AG04449 (cell line): Measurements from ENCODE around the gene PLEKHG4.

Experiments used
- CTCF ChIA-PET: fragments of 350-600 bp; formaldehyde crosslinking; extraction: SDS; loops from one replicate; lab custom pipeline; 2021; ENCODE audit warnings: antibody characterized with exemption; lab: Yijun Ruan, JAX
- POLR2A ChIA-PET: fragments of 400-600, 350-600 bp; formaldehyde crosslinking; extraction: SDS; loops from one replicate; lab custom pipeline; 2020; ENCODE audit warnings: antibody characterized with exemption, inconsistent platforms; lab: Yijun Ruan, JAX
- DNase-seq: peaks from one replicate; pipeline ENCODE4 v3.0.0-alpha.2; 2010; ENCODE audit warnings: low read depth, low spot score
- H3K4me3 ChIP-seq: 2 replicates; pipeline ENCODE4 v1.5.1; 2011; ENCODE audit warnings: low read depth, mild to moderate bottlenecking, control low read depth, low read length
- CTCF ChIP-seq: IDR thresholded peaks from one replicate; pipeline ENCODE4 v1.5.1; 2011; ENCODE audit warnings: mild to moderate bottlenecking, moderate library complexity, low read length, control low read depth, inconsistent platforms; ENCODE audit not compliant: insufficient read depth; ENCODE audit errors: missing control alignments

PLEKHG4 gene

GRCh38 chr16:67268136-67268579 is 11.2 kb upstream of the PLEKHG4 start:
- ChIA-PET CTCF (interaction anchor here (0.8 to 2.4 kb wide), 8 partner anchors 9 to 196 kb away, joined by 3 to 13 read pairs (median 3); partner anchors contain the start of gene FHOD1), POLR2A (interaction anchor here (0.7 to 3.4 kb wide), 4 partner anchors 10 to 198 kb away, joined by 3 to 13 read pairs (median 4); partner anchors contain the start of gene SLC9A5)
- DNase-seq: no peak
- no peak overlapping the region for H3K4me3 ChIP-seq
- no peak for TF ChIP-seq CTCF

- H3K4me3 ChIP-seq: no peak overlapping the region
- TF ChIP-seq CTCF: no peak
- no peak for DNase-seq
- ChIA-PET POLR2A (interaction anchor here (3.4 kb wide), 1 partner anchor 8 kb away, joined by 13 read pairs; no protein-coding TSS in a partner anchor), CTCF (interaction anchor here (1.0 to 2.6 kb wide), 7 partner anchors 9 to 129 kb away, joined by 3 to 22 read pairs (median 5); partner anchors contain the start of genes FHOD1 and TPPP3)
These were observed 9.6 kb upstream of the PLEKHG4 start for GRCh38 chr16:67269766-67270165.

- no peak for DNase-seq
- no peak overlapping the region for H3K4me3 ChIP-seq
- ChIA-PET POLR2A (no interaction called here), CTCF (interaction anchor here (1.3 to 2.6 kb wide), 4 partner anchors 10 to 211 kb away, joined by 3 to 22 read pairs (median 4); partner anchors contain the start of gene TPPP3)
- no peak for TF ChIP-seq CTCF
These were observed 8.4 kb upstream of the PLEKHG4 start for GRCh38 chr16:67270931-67271338.

- ChIA-PET CTCF (interaction anchor here (1.3 to 2.6 kb wide), 3 partner anchors 11 to 210 kb away, joined by 3 to 22 read pairs (median 3); no protein-coding TSS in a partner anchor), POLR2A (no interaction called here)
- TF ChIP-seq CTCF: no peak
These were observed 7.9 kb upstream of the PLEKHG4 start for GRCh38 chr16:67271446-67271845.

GRCh38 chr16:67275321-67275720 is 4.0 kb upstream of the PLEKHG4 start:
- ChIA-PET CTCF (interaction anchor here (1.5 kb wide), 1 partner anchor 64 kb away, joined by 3 read pairs; no protein-coding TSS in a partner anchor), POLR2A (no interaction called here)
- TF ChIP-seq CTCF: no peak
- no peak for DNase-seq
- no peak overlapping the region for H3K4me3 ChIP-seq

More at GRCh38 chr16:67271446-67271845, 7.9 kb upstream of the PLEKHG4 start:
- no peak overlapping the region for H3K4me3 ChIP-seq
- no peak for DNase-seq

GRCh38 chr16:67277294-67277998 is 1.9 kb upstream of the PLEKHG4 start:
- DNase-seq: peak; percentile 96
- peak overlapping the region; percentile 71 for H3K4me3 ChIP-seq
- ChIA-PET CTCF (interaction anchor here (0.9 to 2.7 kb wide), 10 partner anchors 10 to 244 kb away, joined by 3 to 15 read pairs (median 3); partner anchors contain the start of gene SLC9A5), POLR2A (interaction anchor here (0.6 to 1.8 kb wide), 6 partner anchors 9 to 246 kb away, joined by 3 to 13 read pairs (median 4); partner anchors contain the start of gene TMEM208)
- TF ChIP-seq CTCF: no peak
